Measurements from ENCODE around the gene ZCCHC7.

ZCCHC7 gene

GRCh38 chr9:37238122-37238521 is 117.7 kb downstream of the ZCCHC7 start:
- Histone ChIP-seq H3K4me3 (ENCODE audit: low read length, poor library complexity, severe bottlenecking) (no peak overlapping the region), H3K4me2 (ENCODE audit: low read depth, low read length, poor library complexity, severe bottlenecking) (peak overlapping the region; percentile 22), H3K9me3 (ENCODE audit: insufficient read depth, low read depth, low read length) (no peaks in the 10 kb centered on the region), H3F3A (ENCODE audit: low read depth) (no peaks in the 10 kb centered on the region; the same call in 1 of the 2 replicates), H3K9ac (ENCODE audit: low read depth, low read length, poor library complexity, severe bottlenecking) (no peak overlapping the region), H3K4me1 (ENCODE audit: insufficient read depth, low read length, poor library complexity, severe bottlenecking) (peaks cover 45% of the 10 kb centered on the region), H3K9me2 (replicated peaks; ENCODE audit: low read depth, low read length) (no peaks in the 10 kb centered on the region), H4K20me1 (ENCODE audit: insufficient read depth, low read length, poor library complexity, severe bottlenecking) (no peaks in the 10 kb centered on the region), H2AFZ (ENCODE audit: low read length) (no peak overlapping the region), H3K27me3 (ENCODE audit: insufficient read depth, low read length, poor library complexity, severe bottlenecking) (no peaks in the 10 kb centered on the region), H3K79me2 (ENCODE audit: insufficient read depth, low read length) (peaks cover 37% of the 10 kb centered on the region), H3K36me3 (ENCODE audit: insufficient read depth, low read length) (no peaks in the 10 kb centered on the region)
- TF ChIP-seq CTCF (conservative IDR thresholded peaks at IDR 0.05; ENCODE audit: low read length) = no peak
- TF ChIP-seq EZH2phosphoT487 (IDR thresholded peaks at IDR 0.05; ENCODE audit: borderline replicate concordance) = no peak

- Histone ChIP-seq H3K79me2 (ENCODE audit: insufficient read depth, low read length) (peaks cover 40% of the 10 kb centered on the region), H3K4me2 (ENCODE audit: low read depth, low read length, poor library complexity, severe bottlenecking) (peak overlapping the region; percentile 21)
Measured at GRCh38 chr9:37239224-37239859, 119.0 kb downstream of the ZCCHC7 start.

GRCh38 chr9:37239921-37240320 is 119.5 kb downstream of the ZCCHC7 start:
- no peak overlapping the region for H3K9ac ChIP-seq (ENCODE audit: low read depth, low read length, poor library complexity, severe bottlenecking)
- H3K79me2 ChIP-seq (ENCODE audit: insufficient read depth, low read length) = peaks cover 40% of the 10 kb centered on the region
- TF ChIP-seq EZH2phosphoT487 (IDR thresholded peaks at IDR 0.05; ENCODE audit: borderline replicate concordance) = no peak
- no peak for TF ChIP-seq CTCF (conservative IDR thresholded peaks at IDR 0.05; ENCODE audit: low read length)
- H3K4me2 ChIP-seq (ENCODE audit: low read depth, low read length, poor library complexity, severe bottlenecking) = peak overlapping the region; percentile 21
- no peak overlapping the region for H2AFZ ChIP-seq (ENCODE audit: low read length)
- no peaks in the 10 kb centered on the region for H3K36me3 ChIP-seq (ENCODE audit: insufficient read depth, low read length)
- no peaks in the 10 kb centered on the region for H3K9me2 ChIP-seq (replicated peaks; ENCODE audit: low read depth, low read length)
- H3K4me1 ChIP-seq (ENCODE audit: insufficient read depth, low read length, poor library complexity, severe bottlenecking) = peaks cover 43% of the 10 kb centered on the region
- H3K27me3 ChIP-seq (ENCODE audit: insufficient read depth, low read length, poor library complexity, severe bottlenecking) = no peaks in the 10 kb centered on the region
- H3K9me3 ChIP-seq (ENCODE audit: insufficient read depth, low read depth, low read length) = no peaks in the 10 kb centered on the region
- no peaks in the 10 kb centered on the region for H4K20me1 ChIP-seq (ENCODE audit: insufficient read depth, low read length, poor library complexity, severe bottlenecking)
- H3F3A ChIP-seq (ENCODE audit: low read depth) = no peaks in the 10 kb centered on the region; the same call in 1 of the 2 replicates
- H3K4me3 ChIP-seq (ENCODE audit: low read length, poor library complexity, severe bottlenecking) = no peak overlapping the region

More at GRCh38 chr9:37239224-37239859, 119.0 kb downstream of the ZCCHC7 start:
- Histone ChIP-seq H4K20me1 (ENCODE audit: insufficient read depth, low read length, poor library complexity, severe bottlenecking) (no peaks in the 10 kb centered on the region), H3K4me3 (ENCODE audit: low read length, poor library complexity, severe bottlenecking) (no peak overlapping the region), H2AFZ (ENCODE audit: low read length) (no peak overlapping the region), H3K9me2 (replicated peaks; ENCODE audit: low read depth, low read length) (no peaks in the 10 kb centered on the region), H3K27me3 (ENCODE audit: insufficient read depth, low read length, poor library complexity, severe bottlenecking) (no peaks in the 10 kb centered on the region), H3K4me1 (ENCODE audit: insufficient read depth, low read length, poor library complexity, severe bottlenecking) (peaks cover 45% of the 10 kb centered on the region), H3K36me3 (ENCODE audit: insufficient read depth, low read length) (no peaks in the 10 kb centered on the region), H3K9ac (ENCODE audit: low read depth, low read length, poor library complexity, severe bottlenecking) (no peak overlapping the region), H3K9me3 (ENCODE audit: insufficient read depth, low read depth, low read length) (no peaks in the 10 kb centered on the region), H3F3A (ENCODE audit: low read depth) (no peaks in the 10 kb centered on the region; the same call in 1 of the 2 replicates)
- TF ChIP-seq EZH2phosphoT487 (IDR thresholded peaks at IDR 0.05; ENCODE audit: borderline replicate concordance) (no peak), CTCF (conservative IDR thresholded peaks at IDR 0.05; ENCODE audit: low read length) (no peak)

Measured in Loucy (cell line).